ENCODE data around the gene RBM48.
"Not testable (repeated sequence)": the region's sequence is repeated elsewhere in the genome, so short reads cannot be mapped to it uniquely, and the experiment has no call there.

Gene RBM48

DNA sequence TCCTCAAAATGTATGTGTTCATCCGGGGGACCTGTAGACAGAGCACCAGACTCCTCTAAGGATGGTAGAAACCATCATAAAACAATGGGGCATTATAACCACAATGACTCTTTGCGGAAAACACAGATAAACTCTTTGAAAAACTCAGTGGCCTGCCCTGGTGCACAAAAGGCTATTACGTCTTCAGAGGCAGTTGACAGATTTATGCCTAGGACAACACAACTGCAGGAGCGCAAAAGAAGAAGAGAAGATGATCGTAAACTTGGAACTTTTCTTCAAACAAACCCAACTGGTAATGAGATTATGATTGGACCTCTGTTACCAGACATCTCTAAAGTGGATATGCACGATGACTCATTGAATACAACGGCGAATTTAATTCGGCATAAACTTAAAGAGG lies 6.0 kb downstream of the RBM48 start:
- no peak for DNase-seq (ENCODE audit: low read depth, low spot score)
- H3K27ac ChIP-seq, result no peak overlapping the region

DNA sequence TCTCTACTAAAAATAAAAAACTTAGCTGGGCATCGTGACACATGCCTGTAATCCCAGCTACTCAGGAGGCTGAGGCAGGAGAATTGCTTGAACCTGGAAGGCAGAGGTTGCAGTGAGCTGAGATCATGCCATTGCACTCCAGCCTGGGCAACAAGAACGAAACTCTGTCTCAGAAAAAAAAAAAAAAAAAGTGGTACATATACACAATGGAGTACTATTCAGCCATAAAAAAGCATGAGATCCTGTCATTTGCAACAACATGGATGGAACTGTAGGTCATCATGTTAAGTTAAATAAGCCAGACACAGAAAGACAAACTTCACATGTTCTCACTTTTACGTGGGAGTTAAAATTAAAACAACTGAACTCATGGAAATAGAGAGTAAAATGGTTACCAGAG lies 14.9 kb downstream of the RBM48 start:
- not testable (repeated sequence) for H3K27ac ChIP-seq; DNase-seq (ENCODE audit: low read depth, low spot score)

DNA sequence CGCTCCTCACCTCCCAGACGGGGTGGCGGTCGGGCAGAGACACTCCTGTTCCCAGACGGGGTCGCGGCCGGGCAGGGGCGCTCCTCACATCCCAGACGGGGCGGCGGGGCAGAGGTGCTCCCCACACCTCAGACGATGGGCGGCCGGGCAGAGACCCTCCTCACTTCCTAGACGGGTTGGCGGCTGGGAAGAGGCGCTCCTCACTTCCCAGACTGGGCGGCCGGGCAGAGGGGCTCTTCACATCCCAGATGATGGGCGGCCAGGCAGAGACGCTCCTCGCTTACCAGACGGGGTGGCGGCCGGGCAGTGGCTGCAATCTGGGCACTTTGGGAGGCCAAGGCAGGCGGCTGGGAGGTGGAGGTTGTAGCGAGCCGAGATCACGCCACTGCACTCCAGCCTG lies 16.5 kb downstream of the RBM48 start:
- H3K27ac ChIP-seq; DNase-seq (ENCODE audit: low read depth, low spot score): not testable (repeated sequence)

DNA sequence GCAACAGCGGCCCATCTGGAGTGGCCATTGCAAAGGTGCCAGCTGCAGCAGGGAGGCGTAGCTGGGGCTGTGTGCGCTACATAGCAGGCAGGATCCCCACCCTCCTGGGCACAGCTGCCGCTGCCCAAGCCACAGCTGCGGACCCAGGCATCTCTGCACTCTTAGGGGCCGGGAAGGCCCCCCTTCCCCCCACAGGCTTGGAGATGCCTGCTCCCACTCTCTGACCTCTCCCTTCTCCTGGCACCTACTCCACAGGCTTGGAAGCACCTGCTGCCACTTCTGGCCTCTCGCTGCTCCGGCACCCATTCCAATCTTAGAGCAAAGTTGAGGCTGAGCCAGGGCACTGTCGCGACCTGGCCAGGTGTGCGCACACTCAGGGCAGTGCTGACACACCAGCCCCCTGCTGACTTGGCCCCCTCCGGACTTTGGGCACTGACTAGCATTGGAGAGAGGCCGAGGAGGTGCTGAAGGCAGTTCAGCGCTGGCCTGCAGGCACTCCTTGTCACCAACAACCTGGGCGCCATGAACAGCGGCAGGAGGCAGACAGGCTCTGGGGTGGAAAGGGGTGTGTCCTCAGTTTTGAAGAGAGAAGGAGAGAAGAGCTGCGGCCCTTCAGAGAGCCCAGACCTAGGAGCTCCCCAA lies 18.4 kb downstream of the RBM48 start:
- no peak for DNase-seq (ENCODE audit: low read depth, low spot score)
- H3K27ac ChIP-seq, result no peak overlapping the region

DNA sequence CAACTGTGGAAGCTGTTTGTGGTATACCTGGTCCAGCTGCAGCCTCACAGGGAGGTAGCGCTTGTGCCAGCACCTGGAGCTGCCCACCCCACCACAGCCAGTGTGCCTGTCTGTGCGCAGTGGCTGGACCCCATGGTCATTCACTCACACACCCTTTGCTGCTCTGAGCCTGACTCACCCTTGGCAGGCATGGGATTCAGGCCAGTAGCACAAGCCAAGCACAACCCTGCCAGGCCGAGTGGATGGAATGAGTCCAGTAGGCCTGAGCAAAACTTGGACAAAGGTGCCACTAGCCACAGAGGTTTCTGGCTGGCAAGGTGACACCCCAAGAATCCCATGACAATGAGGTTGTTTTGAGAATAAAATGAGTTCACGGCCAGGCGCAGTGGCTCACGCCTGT lies 19.0 kb downstream of the RBM48 start:
- DNase-seq (ENCODE audit: low read depth, low spot score), result no peak
- H3K27ac ChIP-seq, result no peak overlapping the region

DNA sequence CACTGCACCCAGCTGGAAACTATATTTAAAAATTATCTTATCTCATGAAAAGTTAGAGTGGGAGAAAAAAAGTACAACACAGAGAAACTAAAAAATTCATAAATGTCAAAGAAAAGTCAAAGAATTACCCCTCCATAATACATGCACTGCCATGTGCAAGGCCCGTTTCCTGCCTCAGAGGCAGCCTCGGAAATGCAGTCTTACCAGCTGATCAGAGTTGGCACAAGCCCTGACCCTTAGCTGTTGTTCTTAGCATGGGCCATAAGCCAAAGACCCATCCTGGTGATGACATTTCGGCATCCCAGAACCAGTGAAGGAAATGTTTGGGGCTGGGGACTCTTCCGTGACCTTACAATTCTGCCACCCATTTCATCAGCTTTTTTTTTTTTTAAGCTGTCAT lies 21.6 kb downstream of the RBM48 start:
- H3K27ac ChIP-seq, result no peak overlapping the region
- no peak for DNase-seq (ENCODE audit: low read depth, low spot score)

DNA sequence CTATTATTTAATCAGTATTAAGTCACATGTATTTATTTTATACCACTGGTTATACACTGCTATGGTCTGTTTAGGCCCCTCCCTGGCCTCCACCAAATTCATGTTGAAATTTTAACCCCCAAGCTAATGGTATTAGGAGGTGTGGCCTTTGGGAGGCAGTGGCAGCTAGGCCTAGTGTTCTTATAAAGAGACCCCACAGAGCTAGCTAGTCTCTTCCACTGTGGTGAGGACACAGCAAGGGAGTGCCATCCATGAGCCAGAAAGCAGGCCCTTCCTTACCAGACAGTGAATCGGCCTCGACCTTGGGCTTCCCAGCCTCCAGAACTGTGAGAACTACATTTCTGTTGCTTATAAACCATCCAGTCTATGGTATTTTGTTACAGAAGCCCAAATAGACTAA lies 28.7 kb downstream of the RBM48 start:
- no peak overlapping the region for H3K27ac ChIP-seq
- no peak for DNase-seq (ENCODE audit: low read depth, low spot score)

DNA sequence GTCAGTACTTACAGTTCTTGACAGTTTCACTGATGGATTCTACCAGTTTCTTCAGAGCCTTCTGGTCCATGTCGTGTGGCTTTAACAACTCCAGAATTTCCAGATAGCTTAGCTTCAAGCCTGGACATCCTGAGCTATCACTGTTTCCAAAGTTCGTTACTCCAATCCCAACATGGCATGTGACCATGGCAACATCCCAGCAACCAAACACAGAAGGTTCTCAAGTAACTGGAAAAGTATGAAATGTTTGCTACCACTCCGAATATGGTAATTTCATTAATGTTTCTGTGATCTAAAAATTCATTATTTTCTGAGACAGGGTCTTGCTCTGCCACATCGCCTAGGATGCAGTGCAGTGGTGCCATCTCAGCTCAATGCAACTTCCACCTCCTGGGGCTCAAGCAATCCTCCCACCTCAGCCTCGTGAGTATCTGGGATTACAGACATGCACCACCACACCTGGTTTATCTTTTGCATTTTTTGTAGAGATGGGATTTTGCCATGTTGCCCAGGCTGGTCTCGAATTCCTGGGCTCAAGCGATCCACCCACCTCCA lies 29.3 kb downstream of the RBM48 start:
- DNase-seq (ENCODE audit: low read depth, low spot score), result no peak
- no peak overlapping the region for H3K27ac ChIP-seq

DNA sequence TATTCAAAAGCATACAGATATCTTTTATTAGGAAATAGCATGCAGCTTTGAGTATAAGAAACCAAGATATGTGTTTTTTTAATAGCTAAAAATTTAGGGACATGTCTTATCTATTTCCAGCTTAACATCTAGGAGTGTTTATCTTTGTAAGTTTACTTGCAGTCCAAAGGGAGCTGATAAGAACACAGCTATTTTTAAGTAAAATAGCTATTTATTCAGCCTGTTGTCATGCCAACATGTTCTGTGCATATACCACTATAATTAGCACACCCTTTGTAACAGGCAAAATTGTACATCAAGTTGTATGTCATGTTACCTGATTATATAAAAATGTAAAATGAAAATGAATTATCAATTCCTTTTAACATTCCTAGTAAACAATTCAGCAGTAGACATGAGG lies 32.0 kb downstream of the RBM48 start:
- DNase-seq (ENCODE audit: low read depth, low spot score), result no peak
- H3K27ac ChIP-seq, result no peak overlapping the region

DNA sequence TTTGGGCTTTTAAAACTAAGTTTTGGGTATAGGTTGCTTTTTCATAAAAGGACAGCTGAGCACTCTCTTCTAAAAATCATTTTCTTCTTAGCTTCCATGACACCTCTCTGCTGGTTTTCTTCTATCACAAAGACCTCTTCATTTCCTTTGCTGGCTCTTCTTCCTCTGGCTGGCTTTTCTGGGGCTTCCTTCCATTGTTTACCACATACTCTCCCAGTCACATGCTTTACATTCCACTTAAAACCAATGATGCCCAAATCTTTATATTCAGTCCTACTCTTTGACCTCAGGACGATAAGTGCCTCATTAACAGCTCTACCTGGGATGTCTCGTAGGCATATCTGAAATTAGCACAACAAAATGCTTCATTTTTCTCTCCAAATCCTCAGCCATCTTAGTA lies 34.8 kb downstream of the RBM48 start:
- no peak for DNase-seq (ENCODE audit: low read depth, low spot score)
- H3K27ac ChIP-seq, result no peak overlapping the region

DNA sequence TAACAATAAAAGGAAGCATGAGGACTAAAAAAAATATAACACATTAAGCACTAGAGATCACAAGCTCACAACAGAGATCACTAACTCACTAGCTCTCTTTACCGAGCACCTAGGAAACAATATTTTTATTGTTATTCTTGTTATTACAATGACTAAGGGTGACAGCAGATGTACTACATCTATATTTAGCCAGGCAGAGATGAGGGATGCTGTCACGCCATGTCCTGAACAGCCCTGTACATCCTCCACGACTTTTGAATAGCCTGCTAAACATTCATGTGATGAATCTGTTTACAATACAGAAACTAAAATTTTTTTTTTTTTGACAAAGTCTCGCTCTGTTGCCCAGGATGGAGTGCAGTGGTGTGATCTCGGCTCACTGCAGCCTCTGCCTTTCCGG lies 38.9 kb downstream of the RBM48 start:
- H3K27ac ChIP-seq, result peak overlapping the region; percentile 7
- no peak for DNase-seq (ENCODE audit: low read depth, low spot score)

DNA sequence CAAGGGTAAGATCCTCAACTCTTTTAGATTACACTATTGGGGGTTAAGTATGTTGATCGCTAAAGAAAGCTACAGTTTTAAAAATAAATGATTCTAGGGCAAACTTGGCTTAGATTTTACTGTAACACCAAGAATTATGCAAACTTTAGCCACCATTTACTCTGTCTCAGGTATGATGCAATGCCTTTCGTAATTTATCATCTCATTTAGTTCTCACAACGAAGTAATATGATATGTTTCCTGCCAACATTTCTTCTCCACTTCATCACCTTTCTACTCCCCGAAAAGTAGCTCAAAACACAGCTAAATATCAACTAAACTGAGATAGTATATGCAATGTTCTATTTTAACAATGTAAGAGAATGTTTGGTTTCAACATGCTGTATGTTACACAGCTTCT lies 40.5 kb downstream of the RBM48 start:
- H3K27ac ChIP-seq, result no peak overlapping the region
- DNase-seq (ENCODE audit: low read depth, low spot score), result no peak

DNA sequence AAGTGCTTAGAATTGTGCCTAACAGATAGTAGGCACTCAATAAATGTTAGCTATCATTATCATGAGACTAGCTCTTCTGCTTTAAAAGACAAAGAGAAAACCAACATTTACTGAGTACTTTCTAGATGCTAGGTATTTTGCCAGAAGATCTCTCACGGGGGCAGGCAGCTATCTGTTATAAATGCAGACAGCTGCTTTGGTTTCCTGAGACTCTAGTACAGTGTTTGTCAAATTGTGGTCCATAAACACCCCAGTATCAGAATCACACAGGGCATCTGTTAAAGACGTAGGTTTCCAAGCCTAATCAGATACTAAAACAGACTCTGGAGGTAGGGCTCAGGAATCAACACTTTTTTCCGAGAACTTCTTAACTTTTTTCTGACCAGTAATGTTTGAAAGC lies 47.7 kb downstream of the RBM48 start:
- no peak for DNase-seq (ENCODE audit: low read depth, low spot score)
- no peak overlapping the region for H3K27ac ChIP-seq

DNA sequence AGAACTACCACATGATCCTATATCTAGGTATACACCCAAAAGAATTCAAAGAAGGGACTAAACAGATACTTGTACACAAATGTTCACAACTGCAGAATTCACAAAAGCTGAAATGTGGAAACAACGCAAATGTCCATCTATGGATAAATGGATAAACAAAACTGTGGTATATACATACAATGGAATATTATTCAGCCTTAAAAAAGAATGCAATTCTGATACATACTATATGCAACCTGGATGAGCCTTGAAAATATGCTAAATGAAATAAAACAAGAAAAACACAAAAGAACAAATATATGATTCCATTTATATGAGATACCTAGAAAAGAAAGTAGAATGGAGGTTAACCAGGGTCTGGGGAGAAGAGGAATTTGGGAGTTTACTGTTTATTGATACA lies 54.4 kb downstream of the RBM48 start:
- H3K27ac ChIP-seq, result no peak overlapping the region
- DNase-seq (ENCODE audit: low read depth, low spot score), result no peak

DNA sequence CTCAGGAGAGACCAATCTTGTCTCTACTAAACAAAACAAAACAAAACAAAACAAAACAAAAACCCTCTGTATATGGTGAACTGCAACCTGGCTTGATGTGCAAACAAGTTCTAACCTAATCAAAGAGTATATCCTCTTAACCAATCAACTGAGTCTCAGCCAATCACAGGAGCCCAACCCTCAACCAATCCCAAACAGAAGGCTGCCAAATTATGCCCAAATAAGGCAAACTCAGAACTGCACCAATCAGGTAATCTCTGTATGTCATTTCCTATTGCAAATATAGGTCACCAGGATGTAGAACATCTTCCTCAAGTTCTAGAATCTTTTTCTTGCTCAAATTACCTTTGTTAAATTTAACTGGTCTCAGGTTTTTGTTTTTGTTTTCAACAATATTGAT lies 56.4 kb downstream of the RBM48 start:
- no peak for DNase-seq (ENCODE audit: low read depth, low spot score)
- H3K27ac ChIP-seq, result peak overlapping the region; percentile 42

DNA sequence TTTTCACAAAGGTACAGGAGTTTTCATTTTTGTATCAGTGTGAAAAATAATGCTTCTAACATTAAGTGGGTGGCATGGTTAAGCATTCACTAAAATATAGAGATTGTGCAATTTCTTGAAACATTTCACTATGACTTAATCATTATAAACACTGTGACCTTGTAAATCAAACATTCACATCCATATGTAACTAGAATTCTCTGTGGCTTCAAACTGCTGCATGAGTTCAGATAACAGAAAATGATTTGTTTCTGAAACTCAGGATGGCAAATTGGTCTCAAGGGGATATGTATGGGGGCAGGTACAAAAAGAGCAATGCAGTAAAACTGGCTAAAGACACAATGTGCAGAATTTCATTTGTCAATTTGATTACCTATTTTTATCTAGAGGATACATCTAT lies 57.8 kb downstream of the RBM48 start:
- DNase-seq (ENCODE audit: low read depth, low spot score), result no peak

DNA sequence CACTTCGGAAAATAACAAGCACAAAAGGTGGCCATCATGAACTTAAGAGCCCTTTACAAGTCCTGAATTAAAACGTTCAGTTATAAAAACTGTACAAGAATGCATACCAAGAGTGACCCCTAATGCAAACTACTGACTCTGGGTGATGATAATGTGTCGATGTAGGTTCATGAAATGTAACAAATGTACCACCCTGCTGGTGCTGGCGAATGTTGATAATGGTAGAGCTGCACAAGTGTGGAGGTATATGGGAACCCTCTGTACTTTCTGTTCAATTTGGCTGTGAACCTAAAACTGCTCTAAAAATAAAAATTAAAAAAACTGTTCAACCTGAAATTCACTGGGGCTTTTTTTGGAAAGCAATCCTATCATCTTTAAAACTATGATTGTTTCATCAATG lies 58.2 kb downstream of the RBM48 start:
- no peak for DNase-seq (ENCODE audit: low read depth, low spot score)
- H3K27ac ChIP-seq, result peak overlapping the region; percentile 42

More for the DNA sequence above, 57.8 kb downstream of the RBM48 start:
- peak overlapping the region; percentile 42 for H3K27ac ChIP-seq
